Measurements from ENCODE around the gene SP7. TPM values are rescaled to one million over a fixed set of nuclear protein-coding genes. Genes with fewer than 3 reads are reported as not detected.

SP7 gene
- total RNA-seq, 1 experiment from 2014 or later = not detected

GRCh38 chr12:53343449-53343848 is 7.3 kb upstream of the SP7 start:
- H4K8ac ChIP-seq (replicated peaks; ENCODE audit: insufficient read length, low read depth, low read length) = no peak overlapping the region
- no peak overlapping the region for H2AFZ ChIP-seq (ENCODE audit: low read length)
- H3K4me3 Mint-ChIP-seq = peak overlapping the region in 1 of 2 experiments; percentile 77; a peak in 3 of 5 replicates
- H3K23ac ChIP-seq (ENCODE audit: insufficient read length, low read depth, low read length) = no peak overlapping the region
- H3K9me3 ChIP-seq (ENCODE audit: control insufficient read depth, low read depth, low read length) = no peaks in the 10 kb centered on the region
- no peak overlapping the region for H2AK5ac ChIP-seq (ENCODE audit: insufficient read length, low read length)
- H2BK5ac ChIP-seq (ENCODE audit: insufficient read length, low read length) = no peak overlapping the region
- H3K4me2 ChIP-seq (ENCODE audit: insufficient read depth, insufficient read length, low read length) = no peak overlapping the region
- no peak overlapping the region for H3T11ph ChIP-seq (ENCODE audit: low read length)
- H3K18ac ChIP-seq (ENCODE audit: insufficient read length, low read depth, low read length) = no peak overlapping the region
- DNase-seq = no peak
- H3K4ac ChIP-seq (ENCODE audit: low read depth, low read length) = no peak overlapping the region
- H2BK120ac ChIP-seq (ENCODE audit: low read depth, low read length, poor library complexity, severe bottlenecking) = no peak overlapping the region
- H3K79me2 ChIP-seq (ENCODE audit: insufficient read depth, low read length) = no peaks in the 10 kb centered on the region
- H3K9ac ChIP-seq (ENCODE audit: extremely low read depth, insufficient read length, low read length) = no peak overlapping the region
- no peaks in the 10 kb centered on the region for H3K4me1 ChIP-seq (ENCODE audit: insufficient read depth, low read length)
- peaks cover 19 to 20% of the 10 kb centered on the region in 2 experiments for H3K4me1 Mint-ChIP-seq
- H4K5ac ChIP-seq (ENCODE audit: insufficient read length, low read depth, low read length) = no peak overlapping the region
- H2BK15ac ChIP-seq (ENCODE audit: low read depth, low read length) = no peak overlapping the region
- peaks cover 71% of the 10 kb centered on the region for H3K27me3 Mint-ChIP-seq (ENCODE audit: low read depth)
- H3K27ac ChIP-seq (ENCODE audit: insufficient read length, low read depth, low read length) = no peak overlapping the region
- WGBS (ENCODE audit: extremely low coverage, insufficient read length, low lambda C conversion rate) = no CpG with 5 or more reads among the region's 3 CpGs
- H4K91ac ChIP-seq (ENCODE audit: insufficient read length, low read depth, low read length) = no peak overlapping the region
- no peak overlapping the region for H3K14ac ChIP-seq (ENCODE audit: insufficient read depth, low read length)
- H2BK20ac ChIP-seq (ENCODE audit: low read depth, low read length, poor library complexity, severe bottlenecking) = no peak overlapping the region
- H3K27ac Mint-ChIP-seq = no peak overlapping the region
- H3K9me3 Mint-ChIP-seq = no peaks in the 10 kb centered on the region; a peak in 1 of 5 replicates
- no peak for TF ChIP-seq CTCF (conservative IDR thresholded peaks at IDR 0.05)
- no peak overlapping the region for H3K56ac ChIP-seq (ENCODE audit: insufficient read length, low read depth, low read length)
- H3K23me2 ChIP-seq (ENCODE audit: insufficient read length, low read depth, low read length, poor library complexity, severe bottlenecking) = peaks cover 15% of the 10 kb centered on the region
- no peaks in the 10 kb centered on the region for H3K27me3 ChIP-seq (ENCODE audit: insufficient read depth, low read length)
- H4K20me1 ChIP-seq (ENCODE audit: control insufficient read depth, insufficient read depth, insufficient read length) = no peaks in the 10 kb centered on the region
- H3K36me3 Mint-ChIP-seq (ENCODE audit: insufficient read depth in 1 of 3, low read depth in 3 of 3) = no peaks in the 10 kb centered on the region
- H2BK12ac ChIP-seq (ENCODE audit: insufficient read length, low read depth, low read length) = no peak overlapping the region
- H3K79me1 ChIP-seq (ENCODE audit: insufficient read depth, low read depth, low read length, poor library complexity, severe bottlenecking) = no peaks in the 10 kb centered on the region
